Measurements from ENCODE around the gene GXYLT1. TPM values are rescaled to one million over a fixed set of nuclear protein-coding genes. Genes with fewer than 3 reads are reported as not detected.

Gene GXYLT1
- total RNA-seq: 14.2 and 15.5 TPM in 2 replicates

GRCh38 chr12:42144408-42145196 is at the start of gene GXYLT1:
Gene GXYLT1, minus strand, starts transcription at chr12:42144874. Its CDS starts 228 bp downstream, at chr12:42144646.

Other genes with a start within 250 kb of the GXYLT1 start
- gene YAF2, start 93.4 kb upstream of the GXYLT1 start, total RNA-seq: 14.3 and 16.4 TPM in 2 replicates
- 25.4 and 31.6 TPM in 2 replicates for gene ZCRB1, start 181.2 kb upstream of the GXYLT1 start, total RNA-seq
- gene PPHLN1, start 181.3 kb upstream of the GXYLT1 start, total RNA-seq: 59.4 and 66.8 TPM in 2 replicates

All from dermis lymphatic vessel endothelial cell (primary cell).